ENCODE measurements around the gene PAX4. TPM values are rescaled to one million over a fixed set of nuclear protein-coding genes. Genes with fewer than 3 reads are reported as not detected.

Gene PAX4
- total RNA-seq, 1 donor from 2014 or later, result not detected

DNA sequence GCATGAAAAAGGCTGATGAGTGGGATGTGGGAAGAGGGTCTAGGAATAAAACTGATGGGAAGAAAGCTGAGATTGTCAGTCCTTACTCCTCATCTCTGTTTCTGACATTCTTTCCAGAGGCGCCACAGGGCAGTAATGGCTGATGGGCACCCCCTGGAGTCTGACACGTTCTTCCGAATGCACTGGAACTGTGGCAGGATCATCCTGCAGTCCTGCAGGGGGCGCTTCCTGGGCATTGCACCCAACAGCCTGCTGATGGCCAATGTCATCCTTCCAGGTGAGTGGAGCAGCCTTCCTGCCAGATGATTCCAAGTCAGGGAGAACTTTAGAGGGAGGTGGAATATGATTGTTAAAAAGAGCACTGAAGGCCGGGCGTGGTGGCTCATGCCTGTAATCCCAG lies 19.6 kb downstream of the PAX4 start:
- DNase-seq (ENCODE audit: low read depth), result no peak
- Mint-ChIP-seq H3K36me3 (ENCODE audit: low read depth, unreplicated experiment) (no peaks in the 10 kb centered on the region), H3K4me3 (ENCODE audit: unreplicated experiment) (no peak overlapping the region), H3K9me3 (ENCODE audit: unreplicated experiment) (peaks cover 4% of the 10 kb centered on the region), H3K27me3 (ENCODE audit: low read depth, unreplicated experiment) (peaks cover 17% of the 10 kb centered on the region), H3K4me1 (ENCODE audit: low read depth, unreplicated experiment) (no peaks in the 10 kb centered on the region), H3K27ac (ENCODE audit: unreplicated experiment) (no peak overlapping the region)
- Histone ChIP-seq H3K4me1 (ENCODE audit: insufficient read depth, low read length) (no peaks in the 10 kb centered on the region), H3K9ac (ENCODE audit: low read length) (no peak overlapping the region), H3K36me3 (ENCODE audit: insufficient read depth, low read length) (no peaks in the 10 kb centered on the region), H3K27ac (ENCODE audit: low read depth, low read length) (no peak overlapping the region), H3K79me2 (ENCODE audit: insufficient read depth, low read length) (no peaks in the 10 kb centered on the region), H3K27me3 (ENCODE audit: insufficient read depth, low read length) (peaks cover 3% of the 10 kb centered on the region), H4K20me1 (ENCODE audit: insufficient read depth, low read length) (no peaks in the 10 kb centered on the region), H2AFZ (ENCODE audit: low read depth, low read length) (no peak overlapping the region), H3K4me2 (ENCODE audit: low read length) (no peak overlapping the region), H3K9me3 (ENCODE audit: insufficient read depth, low read depth, low read length) (no peaks in the 10 kb centered on the region), H3K4me3 (ENCODE audit: insufficient read depth, low read depth, low read length) (no peak overlapping the region)
- no peak for FAIRE-seq
- TF ChIP-seq, protein P1, sequence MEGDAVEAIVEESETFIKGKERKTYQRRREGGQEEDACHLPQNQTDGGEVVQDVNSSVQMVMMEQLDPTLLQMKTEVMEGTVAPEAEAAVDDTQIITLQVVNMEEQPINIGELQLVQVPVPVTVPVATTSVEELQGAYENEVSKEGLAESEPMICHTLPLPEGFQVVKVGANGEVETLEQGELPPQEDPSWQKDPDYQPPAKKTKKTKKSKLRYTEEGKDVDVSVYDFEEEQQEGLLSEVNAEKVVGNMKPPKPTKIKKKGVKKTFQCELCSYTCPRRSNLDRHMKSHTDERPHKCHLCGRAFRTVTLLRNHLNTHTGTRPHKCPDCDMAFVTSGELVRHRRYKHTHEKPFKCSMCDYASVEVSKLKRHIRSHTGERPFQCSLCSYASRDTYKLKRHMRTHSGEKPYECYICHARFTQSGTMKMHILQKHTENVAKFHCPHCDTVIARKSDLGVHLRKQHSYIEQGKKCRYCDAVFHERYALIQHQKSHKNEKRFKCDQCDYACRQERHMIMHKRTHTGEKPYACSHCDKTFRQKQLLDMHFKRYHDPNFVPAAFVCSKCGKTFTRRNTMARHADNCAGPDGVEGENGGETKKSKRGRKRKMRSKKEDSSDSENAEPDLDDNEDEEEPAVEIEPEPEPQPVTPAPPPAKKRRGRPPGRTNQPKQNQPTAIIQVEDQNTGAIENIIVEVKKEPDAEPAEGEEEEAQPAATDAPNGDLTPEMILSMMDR (IDR thresholded peaks at IDR 0.05; ENCODE audit: insufficient read depth, low read depth, low read length), result no peak
- TF ChIP-seq EZH2 (IDR thresholded peaks at IDR 0.05; ENCODE audit: insufficient read depth, low read length), result no peak

DNA sequence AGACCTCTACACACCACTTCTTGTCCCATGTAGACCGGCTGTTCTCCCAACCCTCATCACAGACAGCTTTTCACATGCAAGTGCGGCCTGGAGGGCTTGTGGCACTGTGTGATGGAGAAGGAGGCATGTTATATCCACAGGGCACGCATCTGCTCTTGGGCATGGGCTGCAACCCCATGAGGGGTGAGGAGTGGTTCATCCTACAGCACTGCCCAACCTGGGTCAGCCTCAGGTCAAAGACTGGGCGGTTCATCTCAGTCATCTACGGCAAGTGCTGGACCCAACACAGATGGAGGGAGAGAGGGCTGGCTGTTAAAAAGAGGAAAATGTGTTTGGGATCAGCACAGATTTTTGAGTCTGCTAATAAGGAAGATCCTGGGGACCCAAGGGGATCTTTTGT lies 22.2 kb downstream of the PAX4 start:
- H3K27me3 Mint-ChIP-seq (ENCODE audit: low read depth, unreplicated experiment), result peaks cover 16% of the 10 kb centered on the region
- H2AFZ ChIP-seq (ENCODE audit: low read depth, low read length), result no peak overlapping the region
- no peak overlapping the region for H3K4me3 ChIP-seq (ENCODE audit: insufficient read depth, low read depth, low read length)
- H3K36me3 ChIP-seq (ENCODE audit: insufficient read depth, low read length), result peaks cover 1% of the 10 kb centered on the region
- TF ChIP-seq, protein P1 (IDR thresholded peaks at IDR 0.05; ENCODE audit: insufficient read depth, low read depth, low read length), result no peak
- TF ChIP-seq EZH2 (IDR thresholded peaks at IDR 0.05; ENCODE audit: insufficient read depth, low read length), result no peak
- no peak overlapping the region for H3K4me2 ChIP-seq (ENCODE audit: low read length)
- no peaks in the 10 kb centered on the region for H3K27me3 ChIP-seq (ENCODE audit: insufficient read depth, low read length)
- FAIRE-seq (no peak), DNase-seq (ENCODE audit: low read depth) (no peak)
- no peaks in the 10 kb centered on the region for H3K4me1 Mint-ChIP-seq (ENCODE audit: low read depth, unreplicated experiment)
- no peak overlapping the region for H3K27ac Mint-ChIP-seq (ENCODE audit: unreplicated experiment)
- peaks cover 3% of the 10 kb centered on the region for H3K36me3 Mint-ChIP-seq (ENCODE audit: low read depth, unreplicated experiment)
- no peak overlapping the region for H3K27ac ChIP-seq (ENCODE audit: low read depth, low read length)
- H3K9me3 Mint-ChIP-seq (ENCODE audit: unreplicated experiment), result peaks cover 4% of the 10 kb centered on the region
- H3K79me2 ChIP-seq (ENCODE audit: insufficient read depth, low read length), result no peaks in the 10 kb centered on the region
- H4K20me1 ChIP-seq (ENCODE audit: insufficient read depth, low read length), result no peaks in the 10 kb centered on the region
- no peaks in the 10 kb centered on the region for H3K4me1 ChIP-seq (ENCODE audit: insufficient read depth, low read length)
- H3K9ac ChIP-seq (ENCODE audit: low read length), result no peak overlapping the region
- H3K9me3 ChIP-seq (ENCODE audit: insufficient read depth, low read depth, low read length), result no peaks in the 10 kb centered on the region
- H3K4me3 Mint-ChIP-seq (ENCODE audit: unreplicated experiment), result no peak overlapping the region

DNA sequence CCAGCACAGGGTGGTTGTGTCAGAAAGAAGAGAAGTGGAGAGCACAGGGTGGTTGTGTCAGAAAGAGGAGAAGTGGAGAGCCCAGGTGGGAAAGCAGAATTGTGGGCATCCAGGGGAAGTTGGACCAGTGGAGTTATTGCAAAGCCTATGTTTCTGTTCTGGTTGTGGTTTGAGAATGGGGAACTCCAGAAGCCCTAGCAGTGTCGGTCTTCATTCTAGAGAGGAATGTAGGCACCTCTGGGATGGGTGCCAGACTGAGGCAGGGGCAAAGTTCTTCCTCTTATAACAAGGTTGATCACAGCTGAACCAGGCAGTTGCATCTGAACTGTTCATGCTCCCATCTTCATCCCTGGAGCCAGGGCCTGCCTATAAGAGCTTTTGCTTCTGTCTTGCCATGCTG lies 23.5 kb downstream of the PAX4 start:
- no peak for FAIRE-seq
- H3K4me3 Mint-ChIP-seq (ENCODE audit: unreplicated experiment), result no peak overlapping the region

More for the DNA sequence above, 23.5 kb downstream of the PAX4 start:
- Histone ChIP-seq H3K9me3 (ENCODE audit: insufficient read depth, low read depth, low read length) (no peaks in the 10 kb centered on the region), H3K9ac (ENCODE audit: low read length) (no peak overlapping the region), H3K4me1 (ENCODE audit: insufficient read depth, low read length) (peaks cover 2% of the 10 kb centered on the region), H3K4me2 (ENCODE audit: low read length) (no peak overlapping the region), H3K27ac (ENCODE audit: low read depth, low read length) (no peak overlapping the region), H3K36me3 (ENCODE audit: insufficient read depth, low read length) (peaks cover 3% of the 10 kb centered on the region), H2AFZ (ENCODE audit: low read depth, low read length) (no peak overlapping the region), H4K20me1 (ENCODE audit: insufficient read depth, low read length) (peaks cover 6% of the 10 kb centered on the region), H3K79me2 (ENCODE audit: insufficient read depth, low read length) (peaks cover 5% of the 10 kb centered on the region), H3K27me3 (ENCODE audit: insufficient read depth, low read length) (no peaks in the 10 kb centered on the region), H3K4me3 (ENCODE audit: insufficient read depth, low read depth, low read length) (no peak overlapping the region)
- Mint-ChIP-seq H3K36me3 (ENCODE audit: low read depth, unreplicated experiment) (peaks cover 3% of the 10 kb centered on the region), H3K9me3 (ENCODE audit: unreplicated experiment) (peaks cover 4% of the 10 kb centered on the region), H3K27me3 (ENCODE audit: low read depth, unreplicated experiment) (peaks cover 13% of the 10 kb centered on the region), H3K4me1 (ENCODE audit: low read depth, unreplicated experiment) (peaks cover 5% of the 10 kb centered on the region), H3K27ac (ENCODE audit: unreplicated experiment) (no peak overlapping the region)
- no peak for DNase-seq (ENCODE audit: low read depth)
- no peak for TF ChIP-seq EZH2 (IDR thresholded peaks at IDR 0.05; ENCODE audit: insufficient read depth, low read length)
- TF ChIP-seq, protein P1 (IDR thresholded peaks at IDR 0.05; ENCODE audit: insufficient read depth, low read depth, low read length), result no peak
